Activated B cell treated with CpG ODN at 0.5 μM for 24 hours (primary cell): ENCODE results near the gene VSTM2B. TPM values are rescaled to one million over a fixed set of nuclear protein-coding genes. Genes with fewer than 3 reads are reported as not detected.

ENCODE experiments used
- ATAC-seq: fragments of 200-7000 bp; cut with Tn5 transposase; one replicate; pipeline ENCODE4 v1.10.0; 2021; ENCODE audit warnings: low read depth, mild to moderate bottlenecking, moderate library complexity
- CTCF ChIA-PET: fragments of 350-600 bp; sonication (Branson Sonifier 250); formaldehyde crosslinking; loops from one replicate; lab custom pipeline; 2021; ENCODE audit warnings: antibody characterized with exemption; lab: Charles Lee
- POLR2A ChIA-PET: fragments of 350-600 bp; sonication (Branson Sonifier 250); formaldehyde crosslinking; loops from one replicate; lab custom pipeline; 2021; ENCODE audit warnings: antibody characterized with exemption; lab: Charles Lee
- DNase-seq: peaks from one replicate; pipeline ENCODE4 v3.0.0; 2022
- H3K27ac Mint-ChIP-seq: one replicate; pipeline ENCODE4 v1.8.0; 2020; ENCODE audit warnings: mixed read lengths
- H3K27me3 Mint-ChIP-seq: one replicate; pipeline ENCODE4 v1.8.0; 2021; ENCODE audit warnings: mixed read lengths
- H3K36me3 Mint-ChIP-seq: one replicate; pipeline ENCODE4 v1.8.0; 2021; ENCODE audit warnings: low read depth, mixed read lengths
- H3K4me1 Mint-ChIP-seq: one replicate; pipeline ENCODE4 v1.8.0; 2021; ENCODE audit warnings: mixed read lengths
- H3K4me3 Mint-ChIP-seq: one replicate; pipeline ENCODE4 v1.8.0; 2020; ENCODE audit warnings: mild to moderate bottlenecking, mixed read lengths
- H3K9me3 Mint-ChIP-seq: one replicate; pipeline ENCODE4 v1.8.0; 2020; ENCODE audit warnings: mixed read lengths
- intact Hi-C: fragments of 100-400 bp; cut with micrococcal nuclease; formaldehyde crosslinking; loops from one replicate; pipeline ENCODE4 v1.15.1; 2024
- total RNA-seq: library from RNA; stranded (reverse); gene quantifications from 2 replicates; pipeline ENCODE4 v1.2.3, GENCODE V29; 2022
- TF ChIP-seq, protein P1 (sequence below): fragments of 200-600 bp; IDR thresholded peaks from one replicate; pipeline ENCODE4 v1.8.0; 2022; ENCODE audit warnings: antibody characterized with exemption, mild to moderate bottlenecking

The VSTM2B gene
- total RNA-seq, 1 donor from 2014 or later: not detected

- Mint-ChIP-seq H3K4me3 (no peak overlapping the region), H3K27ac (no peak overlapping the region), H3K9me3 (no peaks in the 10 kb centered on the region), H3K27me3 (peaks cover 42% of the 10 kb centered on the region), H3K4me1 (peaks cover 26% of the 10 kb centered on the region), H3K36me3 (no peaks in the 10 kb centered on the region)
- DNase-seq (no peak), ATAC-seq (no peak)
- TF ChIP-seq, protein P1, sequence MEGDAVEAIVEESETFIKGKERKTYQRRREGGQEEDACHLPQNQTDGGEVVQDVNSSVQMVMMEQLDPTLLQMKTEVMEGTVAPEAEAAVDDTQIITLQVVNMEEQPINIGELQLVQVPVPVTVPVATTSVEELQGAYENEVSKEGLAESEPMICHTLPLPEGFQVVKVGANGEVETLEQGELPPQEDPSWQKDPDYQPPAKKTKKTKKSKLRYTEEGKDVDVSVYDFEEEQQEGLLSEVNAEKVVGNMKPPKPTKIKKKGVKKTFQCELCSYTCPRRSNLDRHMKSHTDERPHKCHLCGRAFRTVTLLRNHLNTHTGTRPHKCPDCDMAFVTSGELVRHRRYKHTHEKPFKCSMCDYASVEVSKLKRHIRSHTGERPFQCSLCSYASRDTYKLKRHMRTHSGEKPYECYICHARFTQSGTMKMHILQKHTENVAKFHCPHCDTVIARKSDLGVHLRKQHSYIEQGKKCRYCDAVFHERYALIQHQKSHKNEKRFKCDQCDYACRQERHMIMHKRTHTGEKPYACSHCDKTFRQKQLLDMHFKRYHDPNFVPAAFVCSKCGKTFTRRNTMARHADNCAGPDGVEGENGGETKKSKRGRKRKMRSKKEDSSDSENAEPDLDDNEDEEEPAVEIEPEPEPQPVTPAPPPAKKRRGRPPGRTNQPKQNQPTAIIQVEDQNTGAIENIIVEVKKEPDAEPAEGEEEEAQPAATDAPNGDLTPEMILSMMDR: no peak
- intact Hi-C loops: no loop called here
- ChIA-PET POLR2A (no interaction called here), CTCF (no interaction called here)
These were observed 5.0 kb downstream of the VSTM2B start for GRCh38 chr19:29530540-29531457.

DNA sequence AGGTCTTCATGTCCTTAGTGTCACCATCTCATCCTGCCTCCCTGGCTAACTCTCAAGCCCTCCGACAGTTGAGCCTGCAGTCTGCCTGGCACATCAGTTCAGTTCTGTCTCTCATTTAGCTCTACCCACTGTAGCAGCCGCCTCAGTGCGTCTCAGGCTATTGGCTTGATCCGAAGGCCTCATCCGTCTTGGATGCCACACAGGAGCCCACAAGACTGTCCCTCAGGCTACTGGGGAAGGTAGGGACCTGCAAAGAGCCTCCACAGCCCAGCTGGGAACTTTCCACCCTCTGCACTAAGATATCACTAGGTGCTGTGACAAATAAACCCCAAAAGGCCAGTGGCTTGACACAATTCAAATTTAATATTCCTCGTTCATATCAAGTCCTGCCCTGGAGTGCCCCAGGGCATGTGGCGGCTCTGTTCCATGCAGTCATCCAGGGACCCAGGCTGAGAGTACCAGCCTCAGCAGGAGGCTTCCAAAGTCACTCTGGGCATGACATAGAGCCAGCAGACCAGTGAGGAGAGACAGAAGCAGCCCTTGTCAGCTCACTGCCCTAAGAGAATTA, 5.7 kb downstream of the VSTM2B start:
- ChIA-PET POLR2A (no interaction called here), CTCF (no interaction called here)
- no peak overlapping the region for H3K4me3 Mint-ChIP-seq
- H3K4me1 Mint-ChIP-seq: peaks cover 25% of the 10 kb centered on the region
- H3K27me3 Mint-ChIP-seq: peaks cover 41% of the 10 kb centered on the region
- no peaks in the 10 kb centered on the region for H3K36me3 Mint-ChIP-seq
- intact Hi-C loops: no loop called here
- no peak for ATAC-seq
- DNase-seq: no peak
- TF ChIP-seq, protein P1: no peak
- H3K27ac Mint-ChIP-seq: no peak overlapping the region
- no peaks in the 10 kb centered on the region for H3K9me3 Mint-ChIP-seq

- POLR2A ChIA-PET: no interaction called here
- no peak overlapping the region for H3K4me3 Mint-ChIP-seq
- H3K9me3 Mint-ChIP-seq: no peaks in the 10 kb centered on the region
These were observed 6.3 kb downstream of the VSTM2B start for GRCh38 chr19:29532097-29532496.

GRCh38 chr19:29532956-29533355, 7.2 kb downstream of the VSTM2B start:
- H3K4me3 Mint-ChIP-seq: no peak overlapping the region
- intact Hi-C loops: no loop called here
- DNase-seq (no peak), ATAC-seq (no peak)
- no peaks in the 10 kb centered on the region for H3K36me3 Mint-ChIP-seq
- H3K27me3 Mint-ChIP-seq: peaks cover 34% of the 10 kb centered on the region
- ChIA-PET CTCF (no interaction called here), POLR2A (no interaction called here)
- peaks cover 16% of the 10 kb centered on the region for H3K4me1 Mint-ChIP-seq
- TF ChIP-seq, protein P1: no peak
- H3K27ac Mint-ChIP-seq: no peak overlapping the region
- H3K9me3 Mint-ChIP-seq: no peaks in the 10 kb centered on the region

More at GRCh38 chr19:29532097-29532496, 6.3 kb downstream of the VSTM2B start:
- no peak for DNase-seq
- Mint-ChIP-seq H3K4me1 (peaks cover 23% of the 10 kb centered on the region), H3K36me3 (no peaks in the 10 kb centered on the region), H3K27ac (no peak overlapping the region), H3K27me3 (peaks cover 41% of the 10 kb centered on the region)
- ATAC-seq: no peak
- intact Hi-C loops: no loop called here
- TF ChIP-seq, protein P1: no peak
- CTCF ChIA-PET: no interaction called here
